Hepatocyte (in vitro differentiated cells): Measurements from ENCODE around the gene DENND1A.

Experiments
- EZH2 ChIP-seq: fragments of 200-600 bp; sonication (generic); IDR thresholded peaks from 2 replicates; pipeline ENCODE4 v1.6.1; 2016; ENCODE audit warnings: antibody characterized with exemption, mild to moderate bottlenecking, borderline replicate concordance
- EZH2phosphoT487 ChIP-seq: fragments of 200-600 bp; sonication (generic); IDR thresholded peaks from one replicate; pipeline ENCODE4 v1.6.1; 2018; ENCODE audit warnings: antibody characterized with exemption, mild to moderate bottlenecking, low read depth, moderate library complexity; ENCODE audit not compliant: unreplicated experiment, severe bottlenecking
- TF ChIP-seq, protein P1 (sequence below): fragments of 200-600 bp; sonication (generic); IDR thresholded peaks from 2 replicates; pipeline ENCODE4 v1.5.1; 2016; ENCODE audit warnings: antibody characterized with exemption, mild to moderate bottlenecking; ENCODE audit not compliant: poor library complexity

DNA sequence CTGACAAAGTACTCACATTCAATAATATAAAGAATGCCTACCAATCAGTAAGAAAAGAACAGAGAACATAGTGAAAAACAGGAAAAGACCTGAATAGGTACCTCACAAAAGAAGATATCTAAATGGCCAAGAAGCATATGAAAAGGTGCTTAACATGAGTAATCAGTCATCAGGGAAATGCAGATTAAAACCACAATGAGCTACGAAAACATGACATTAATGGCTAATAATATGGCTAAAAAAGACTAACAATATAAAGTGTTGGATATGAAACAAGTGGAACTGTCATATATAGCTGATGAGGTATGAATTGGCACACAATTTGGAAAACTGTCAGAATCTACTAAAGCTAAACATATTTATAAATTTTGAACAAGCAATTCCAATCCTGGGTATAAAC, 18.9 kb downstream of the DENND1A start:
- TF ChIP-seq, protein P1, sequence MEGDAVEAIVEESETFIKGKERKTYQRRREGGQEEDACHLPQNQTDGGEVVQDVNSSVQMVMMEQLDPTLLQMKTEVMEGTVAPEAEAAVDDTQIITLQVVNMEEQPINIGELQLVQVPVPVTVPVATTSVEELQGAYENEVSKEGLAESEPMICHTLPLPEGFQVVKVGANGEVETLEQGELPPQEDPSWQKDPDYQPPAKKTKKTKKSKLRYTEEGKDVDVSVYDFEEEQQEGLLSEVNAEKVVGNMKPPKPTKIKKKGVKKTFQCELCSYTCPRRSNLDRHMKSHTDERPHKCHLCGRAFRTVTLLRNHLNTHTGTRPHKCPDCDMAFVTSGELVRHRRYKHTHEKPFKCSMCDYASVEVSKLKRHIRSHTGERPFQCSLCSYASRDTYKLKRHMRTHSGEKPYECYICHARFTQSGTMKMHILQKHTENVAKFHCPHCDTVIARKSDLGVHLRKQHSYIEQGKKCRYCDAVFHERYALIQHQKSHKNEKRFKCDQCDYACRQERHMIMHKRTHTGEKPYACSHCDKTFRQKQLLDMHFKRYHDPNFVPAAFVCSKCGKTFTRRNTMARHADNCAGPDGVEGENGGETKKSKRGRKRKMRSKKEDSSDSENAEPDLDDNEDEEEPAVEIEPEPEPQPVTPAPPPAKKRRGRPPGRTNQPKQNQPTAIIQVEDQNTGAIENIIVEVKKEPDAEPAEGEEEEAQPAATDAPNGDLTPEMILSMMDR: no peak
- no peak for TF ChIP-seq EZH2
- TF ChIP-seq EZH2phosphoT487: no peak
